ENCODE measurements around the gene TBXT. TPM values are rescaled to one million over a fixed set of nuclear protein-coding genes. Genes with fewer than 3 reads are reported as not detected.

Gene TBXT
- total RNA-seq, 1 experiment from 2014 or later, result 0.31 TPM

- H2BK15ac ChIP-seq (ENCODE audit: low read depth, low read length), result no peak overlapping the region
- H2AFZ ChIP-seq (ENCODE audit: low read length), result no peak overlapping the region
- no peaks in the 10 kb centered on the region for H3K79me2 ChIP-seq (ENCODE audit: insufficient read depth, low read length)
- H3K27me3 ChIP-seq (ENCODE audit: insufficient read depth, low read length), result no peaks in the 10 kb centered on the region
- H4K5ac ChIP-seq (ENCODE audit: insufficient read length, low read depth, low read length), result no peak overlapping the region
- H3K23ac ChIP-seq (ENCODE audit: insufficient read length, low read depth, low read length), result no peak overlapping the region
- peaks cover 9 to 14% of the 10 kb centered on the region in 2 experiments for H3K4me1 Mint-ChIP-seq
- no peak overlapping the region for H2BK5ac ChIP-seq (ENCODE audit: insufficient read length, low read length)
- H3K36me3 Mint-ChIP-seq (ENCODE audit: insufficient read depth in 1 of 3, low read depth in 3 of 3), result no peaks in the 10 kb centered on the region
- H3K27me3 Mint-ChIP-seq (ENCODE audit: low read depth), result peaks cover 45% of the 10 kb centered on the region
- no peaks in the 10 kb centered on the region for H4K20me1 ChIP-seq (ENCODE audit: control insufficient read depth, insufficient read depth, insufficient read length)
- H2BK120ac ChIP-seq (ENCODE audit: low read depth, low read length, poor library complexity, severe bottlenecking), result no peak overlapping the region
- H2BK20ac ChIP-seq (ENCODE audit: low read depth, low read length, poor library complexity, severe bottlenecking), result no peak overlapping the region
- no peaks in the 10 kb centered on the region for H3K79me1 ChIP-seq (ENCODE audit: insufficient read depth, low read depth, low read length, poor library complexity, severe bottlenecking)
- H3K4me2 ChIP-seq (ENCODE audit: insufficient read depth, insufficient read length, low read length), result no peak overlapping the region
- no peak overlapping the region for H3K27ac Mint-ChIP-seq
- H3K9me3 Mint-ChIP-seq, result no peaks in the 10 kb centered on the region
- H3T11ph ChIP-seq (ENCODE audit: low read length), result no peak overlapping the region
- no peak overlapping the region for H3K18ac ChIP-seq (ENCODE audit: insufficient read length, low read depth, low read length)
- no peak overlapping the region for H3K4ac ChIP-seq (ENCODE audit: low read depth, low read length)
- no peaks in the 10 kb centered on the region for H3K9me3 ChIP-seq (ENCODE audit: control insufficient read depth, low read depth, low read length)
- H3K14ac ChIP-seq (ENCODE audit: insufficient read depth, low read length), result no peak overlapping the region
- H4K8ac ChIP-seq (replicated peaks; ENCODE audit: insufficient read length, low read depth, low read length), result no peak overlapping the region
- H4K91ac ChIP-seq (ENCODE audit: insufficient read length, low read depth, low read length), result no peak overlapping the region
- WGBS (ENCODE audit: extremely low coverage, insufficient read length, low lambda C conversion rate), result no CpG with 5 or more reads among the region's 7 CpGs
- no peaks in the 10 kb centered on the region for H3K4me1 ChIP-seq (ENCODE audit: insufficient read depth, low read length)
- no peak overlapping the region for H2BK12ac ChIP-seq (ENCODE audit: insufficient read length, low read depth, low read length)
- no peak overlapping the region for H3K4me3 Mint-ChIP-seq
- H3K9ac ChIP-seq (ENCODE audit: extremely low read depth, insufficient read length, low read length), result no peak overlapping the region
- no peak for DNase-seq
- H2AK5ac ChIP-seq (ENCODE audit: insufficient read length, low read length), result no peak overlapping the region
- TF ChIP-seq CTCF (conservative IDR thresholded peaks at IDR 0.05), result peak; percentile 67
- H3K27ac ChIP-seq (ENCODE audit: insufficient read length, low read depth, low read length), result no peak overlapping the region
- H3K23me2 ChIP-seq (ENCODE audit: insufficient read length, low read depth, low read length, poor library complexity, severe bottlenecking), result no peaks in the 10 kb centered on the region
- H3K56ac ChIP-seq (ENCODE audit: insufficient read length, low read depth, low read length), result no peak overlapping the region
Observed at GRCh38 chr6:166156942-166157341, 10.7 kb downstream of the TBXT start.
